Gastroesophageal sphincter (tissue), 4 donors: ENCODE data around the gene SLC39A11. TPM values are rescaled to one million over a fixed set of nuclear protein-coding genes. Genes with fewer than 3 reads are reported as not detected.
"Not testable (repeated sequence)": the region's sequence is repeated elsewhere in the genome, so short reads cannot be mapped to it uniquely, and the experiment has no call there.

Experiments
- ATAC-seq: fragments of 150-250 bp; one replicate; pipeline ENCODE4 v1.9.1; 2016; ENCODE audit warnings: mild to moderate bottlenecking, moderate library complexity
- H3K27ac ChIP-seq, 4 donors: fragments of 200-600 bp; sonication (generic) in 3 of 4; 1 replicate in 3 of 4; 2 replicates in 1 of 4; pipeline ENCODE4 v1.5.1; 2016 to 2019
- H3K27me3 ChIP-seq: fragments of 200-600 bp; sonication (generic); one replicate; pipeline ENCODE4 v1.5.1; 2019
- H3K36me3 ChIP-seq, 2 donors: fragments of 200-600 bp; sonication (generic); one replicate each; pipeline ENCODE4 v1.5.1; 2019; ENCODE audit warnings: control low read depth in 1 of 2
- H3K4me1 ChIP-seq, 3 donors: fragments of 200-600 bp; sonication (generic); 1 replicate in 2 of 3; 2 replicates in 1 of 3; pipeline ENCODE4 v1.5.1; 2016 to 2019; ENCODE audit warnings: control low read depth in 2 of 3
- H3K4me3 ChIP-seq, 2 donors: fragments of 200-600 bp; sonication (generic); one replicate each; pipeline ENCODE4 v1.5.1; 2019; ENCODE audit warnings: mild to moderate bottlenecking in 1 of 2, moderate library complexity in 1 of 2
- H3K9me3 ChIP-seq, 3 donors: fragments of 200-600 bp; sonication (generic); one replicate each; pipeline ENCODE4 v1.5.1; 2017 to 2019; ENCODE audit warnings: control low read depth in 2 of 3
- CTCF ChIP-seq, 4 experiments: fragments of 200-600 bp in 2 of 4; fragments of 450-650 bp in 2 of 4; sonication (generic) in 1 of 4; IDR thresholded peaks; one replicate each; pipeline ENCODE4 v1.5.1; 2017 to 2019; ENCODE audit warnings: antibody characterized with exemption in 4 of 4, mild to moderate bottlenecking in 2 of 4, moderate library complexity in 2 of 4
- EP300 ChIP-seq: sonication (generic); formaldehyde crosslinking; IDR thresholded peaks from one replicate; pipeline ENCODE4 v1.6.1; 2017; ENCODE audit warnings: antibody characterized with exemption, mild to moderate bottlenecking
- POLR2A ChIP-seq, 2 donors: fragments of 450-650 bp; IDR thresholded peaks; one replicate each; pipeline ENCODE4 v1.6.1; 2017; ENCODE audit warnings: antibody characterized with exemption in 2 of 2, mild to moderate bottlenecking in 2 of 2, moderate library complexity in 1 of 2
- POLR2AphosphoS5 ChIP-seq: sonication (generic); formaldehyde crosslinking; IDR thresholded peaks from one replicate; pipeline ENCODE4 v1.6.1; 2017; ENCODE audit warnings: antibody characterized with exemption
- WGBS, 2 donors: methylation state at CpG; one replicate each; pipeline ENCODE4 v1.1.5; 2018; ENCODE audit warnings: low coverage in 1 of 2; 5-methylcytosine and 5-hydroxymethylcytosine counted together
- total RNA-seq, 4 donors: library from RNA; depleted of rRNA; stranded (reverse); fragments of >200 nt; gene quantifications; one replicate each; pipeline ENCODE4 v1.1.0, GENCODE V29; 2016

SLC39A11 gene
- total RNA-seq, 4 donors from 2014 or later = 11.6 to 16.8 (median 14.5) TPM

- no peaks in the 10 kb centered on the region for H3K9me3 ChIP-seq
- no peak overlapping the region for H3K27ac ChIP-seq
- H3K36me3 ChIP-seq = no peaks in the 10 kb centered on the region
- WGBS, 2 donors = 100% methylated on average over 3 of the region's 3 CpGs; no CpG with 5 or more reads in 1 of the 2 donors
- no peaks in the 10 kb centered on the region for H3K4me1 ChIP-seq
- no peak for ATAC-seq
- H3K4me3 ChIP-seq = no peak overlapping the region
- TF ChIP-seq EP300 = no peak
- no peak for TF ChIP-seq POLR2A (IDR thresholded peaks at IDR 0.05)
- TF ChIP-seq CTCF (IDR thresholded peaks at IDR 0.05) = no peak
- no peak for TF ChIP-seq POLR2AphosphoS5
- no peaks in the 10 kb centered on the region for H3K27me3 ChIP-seq
These were observed 190.8 kb downstream of the SLC39A11 start for GRCh38 chr17:72901657-72902056.

GRCh38 chr17:72901083-72901482, 191.4 kb downstream of the SLC39A11 start:
- ATAC-seq = no peak
- no peaks in the 10 kb centered on the region for H3K9me3 ChIP-seq
- H3K27me3 ChIP-seq = no peaks in the 10 kb centered on the region
- no peak for TF ChIP-seq CTCF (IDR thresholded peaks at IDR 0.05)
- no peak for TF ChIP-seq EP300
- no peak for TF ChIP-seq POLR2AphosphoS5
- no peak for TF ChIP-seq POLR2A (IDR thresholded peaks at IDR 0.05)
- H3K4me3 ChIP-seq = no peak overlapping the region
- no peaks in the 10 kb centered on the region for H3K36me3 ChIP-seq
- H3K27ac ChIP-seq = no peak overlapping the region
- WGBS, 2 donors = 27 to 64% methylated on average over 3 to 9 of the region's 9 CpGs
- H3K4me1 ChIP-seq = no peaks in the 10 kb centered on the region

GRCh38 chr17:72900654-72900971, 191.9 kb downstream of the SLC39A11 start:
- H3K9me3 ChIP-seq = no peaks in the 10 kb centered on the region
- no peak overlapping the region for H3K27ac ChIP-seq
- no peaks in the 10 kb centered on the region for H3K4me1 ChIP-seq
- no peak overlapping the region for H3K4me3 ChIP-seq
- H3K27me3 ChIP-seq = no peaks in the 10 kb centered on the region
- 68 to 71% methylated on average over 6 of the region's 6 CpGs for WGBS, 2 donors
- TF ChIP-seq CTCF (IDR thresholded peaks at IDR 0.05) (no peak), EP300 (no peak), POLR2AphosphoS5 (no peak), POLR2A (IDR thresholded peaks at IDR 0.05) (no peak)
- H3K36me3 ChIP-seq = no peaks in the 10 kb centered on the region
- no peak for ATAC-seq

- no peaks in the 10 kb centered on the region for H3K4me1 ChIP-seq
- WGBS, 2 donors = 65 to 80% methylated on average over 1 to 9 of the region's 9 CpGs
These were observed 193.8 kb downstream of the SLC39A11 start for GRCh38 chr17:72898725-72899124.

GRCh38 chr17:72896288-72896687, 196.2 kb downstream of the SLC39A11 start:
- H3K4me1 ChIP-seq, H3K9me3 ChIP-seq, ATAC-seq, H3K36me3 ChIP-seq, H3K27ac ChIP-seq, H3K27me3 ChIP-seq, H3K4me3 ChIP-seq: not testable (repeated sequence)
- WGBS, 2 donors = 72 to 100% methylated on average over 2 to 6 of the region's 7 CpGs

More at GRCh38 chr17:72898725-72899124, 193.8 kb downstream of the SLC39A11 start:
- no peak for ATAC-seq
- no peaks in the 10 kb centered on the region for H3K27me3 ChIP-seq
- H3K9me3 ChIP-seq = no peaks in the 10 kb centered on the region
- no peak overlapping the region for H3K27ac ChIP-seq
- TF ChIP-seq CTCF (IDR thresholded peaks at IDR 0.05) = no peak
- TF ChIP-seq EP300 = no peak
- TF ChIP-seq POLR2AphosphoS5 = no peak
- TF ChIP-seq POLR2A (IDR thresholded peaks at IDR 0.05) = no peak
- no peaks in the 10 kb centered on the region for H3K36me3 ChIP-seq
- H3K4me3 ChIP-seq = no peak overlapping the region

GRCh38 chr17:72891627-72892026, 200.9 kb downstream of the SLC39A11 start:
- TF ChIP-seq POLR2A (IDR thresholded peaks at IDR 0.05) = no peak
- TF ChIP-seq POLR2AphosphoS5 = no peak
- TF ChIP-seq EP300 = no peak
- TF ChIP-seq CTCF (IDR thresholded peaks at IDR 0.05) = no peak

More at GRCh38 chr17:72891627-72892026, 200.9 kb downstream of the SLC39A11 start:
- Histone ChIP-seq H3K4me3 (no peak overlapping the region), H3K27me3 (no peaks in the 10 kb centered on the region), H3K36me3 (peaks cover 0 to 10% of the 10 kb centered on the region in 2 donors), H3K4me1 (no peaks in the 10 kb centered on the region), H3K9me3 (no peaks in the 10 kb centered on the region), H3K27ac (no peak overlapping the region)
- no peak for ATAC-seq
- whole genome bisulfite sequencing, 2 donors = 94 to 100% methylated on average over 2 of the region's 2 CpGs
